K562 (cell line): Measurements from ENCODE around the gene ARMH1. TPM values are rescaled to one million over a fixed set of nuclear protein-coding genes. Genes with fewer than 3 reads are reported as not detected.
A peak's percentile ranks its signal among the peaks of the same experiment; 100 is the strongest.

Experiments used
- CBX2 ChIP-seq: fragments of 200-600 bp; sonication (generic); IDR thresholded peaks from one replicate; pipeline ENCODE4 v1.6.1; 2012; ENCODE audit warnings: mild to moderate bottlenecking, low read length, inconsistent platforms; ENCODE audit not compliant: insufficient read depth, poor library complexity, severe bottlenecking
- CHCHD3 ChIP-seq: fragments of 250-450 bp; sonication (Bioruptor Pico); IDR thresholded peaks from 2 replicates; pipeline ENCODE4 v2.1.2; 2022; ENCODE audit warnings: mild to moderate bottlenecking
- CREB1 ChIP-seq, 2 experiments: sonication (generic) in 1 of 2; formaldehyde crosslinking in 1 of 2; IDR thresholded peaks; 2 replicates each; pipeline versions ENCODE4 v1.6.1 to v1.8.0; 2012 to 2022; ENCODE audit warnings: inconsistent platforms in 1 of 2, mild to moderate bottlenecking in 1 of 2, missing genetic modification reagents in 1 of 2, moderate library complexity in 1 of 2
- HDGF ChIP-seq: fragments of 450-650 bp; IDR thresholded peaks from 2 replicates; pipeline ENCODE4 v1.6.1; 2016
- MAX ChIP-seq: sonication (generic); formaldehyde crosslinking; IDR thresholded peaks from 2 replicates; pipeline ENCODE4 v1.9.0; 2022; ENCODE audit warnings: mild to moderate bottlenecking, missing genetic modification reagents
- RBBP5 ChIP-seq: fragments of 200-600 bp; sonication (generic); IDR thresholded peaks from 2 replicates; pipeline ENCODE4 v1.6.1; 2012; ENCODE audit warnings: borderline replicate concordance, mild to moderate bottlenecking, low read length, control low read depth, inconsistent platforms; ENCODE audit not compliant: insufficient read depth, poor library complexity, severe bottlenecking
- RBM17 ChIP-seq: fragments of 200-400 bp; formaldehyde crosslinking; IDR thresholded peaks from 2 replicates; pipeline ENCODE4 v1.6.1; 2017; ENCODE audit warnings: low read depth, mild to moderate bottlenecking, low read length, borderline replicate concordance
- SMARCE1 ChIP-seq: fragments of 450-650 bp; IDR thresholded peaks from 2 replicates; pipeline ENCODE4 v1.7.1; 2016; ENCODE audit warnings: mild to moderate bottlenecking
- TAL1 ChIP-seq: fragments of 450-650 bp; IDR thresholded peaks from 2 replicates; pipeline ENCODE4 v1.6.1; 2016; ENCODE audit warnings: mild to moderate bottlenecking
- ZBTB17 ChIP-seq: fragments of 450-650 bp; formaldehyde crosslinking; IDR thresholded peaks from 2 replicates; pipeline ENCODE4 v1.4.0; 2020; ENCODE audit warnings: mild to moderate bottlenecking
- ZC3H11A ChIP-seq: IDR thresholded peaks from 2 replicates; pipeline ENCODE4 v1.6.1; 2012; ENCODE audit warnings: low read depth, low read length, improper control_type of control experiment
- polyA plus RNA-seq, 8 experiments: library from polyadenylated mRNA; depleted of rRNA in 4 of 8; stranded (reverse) in 5 of 8; unstranded in 3 of 8; fragments of >200 nt; fragmentation: Nextera tagmentation in 2 of 8; fragmentation: Illumina TruSeq in 1 of 8; extraction: Ambion mirVana in 2 of 8; extraction: Trizol in 1 of 8; gene quantifications; 2 replicates each; pipeline versions ENCODE4 v1.2.1 to v1.2.3, GENCODE V29; 2011 to 2014; ENCODE audit warnings: inconsistent platforms in 1 of 8, missing spikeins in 1 of 8
- total RNA-seq, 7 experiments: library from RNA; depleted of rRNA in 6 of 7; stranded (reverse); fragments of >200 nt in 6 of 7; fragmentation: Illumina TruSeq in 2 of 7; extraction: Trizol in 2 of 7; gene quantifications; 2 replicates each; pipeline versions ENCODE4 v1.2.1 to v1.2.3, GENCODE V29; 2011 to 2021; ENCODE audit warnings: low replicate concordance in 1 of 7
- TF ChIP-seq, protein P1 (sequence below): fragments of 250-450 bp; sonication (Bioruptor Pico); IDR thresholded peaks from 2 replicates; pipeline ENCODE4 v1.4.0; 2020; ENCODE audit warnings: borderline replicate concordance
- TF ChIP-seq, protein P2 (sequence below): fragments of 250-450 bp; sonication (Bioruptor Pico); IDR thresholded peaks from 2 replicates; pipeline ENCODE4 v1.5.0; 2020; ENCODE audit warnings: mild to moderate bottlenecking
- TF ChIP-seq, protein P3 (sequence below): fragments of 450-650 bp; IDR thresholded peaks from 2 replicates; pipeline ENCODE4 v1.6.1; 2016; ENCODE audit warnings: mild to moderate bottlenecking
- TF ChIP-seq, protein P4 (sequence below): fragments of 250-450 bp; sonication (Bioruptor Pico); IDR thresholded peaks from 2 replicates; pipeline ENCODE4 v1.5.0; 2021; ENCODE audit warnings: mild to moderate bottlenecking, moderate library complexity

The ARMH1 gene
- total and polyA plus RNA-seq, 9 of the 15 experiments (the other 6 are each of a cell fraction or from before 2014, with no cell fraction given), result 0.41 TPM; not detected in 8

DNA sequence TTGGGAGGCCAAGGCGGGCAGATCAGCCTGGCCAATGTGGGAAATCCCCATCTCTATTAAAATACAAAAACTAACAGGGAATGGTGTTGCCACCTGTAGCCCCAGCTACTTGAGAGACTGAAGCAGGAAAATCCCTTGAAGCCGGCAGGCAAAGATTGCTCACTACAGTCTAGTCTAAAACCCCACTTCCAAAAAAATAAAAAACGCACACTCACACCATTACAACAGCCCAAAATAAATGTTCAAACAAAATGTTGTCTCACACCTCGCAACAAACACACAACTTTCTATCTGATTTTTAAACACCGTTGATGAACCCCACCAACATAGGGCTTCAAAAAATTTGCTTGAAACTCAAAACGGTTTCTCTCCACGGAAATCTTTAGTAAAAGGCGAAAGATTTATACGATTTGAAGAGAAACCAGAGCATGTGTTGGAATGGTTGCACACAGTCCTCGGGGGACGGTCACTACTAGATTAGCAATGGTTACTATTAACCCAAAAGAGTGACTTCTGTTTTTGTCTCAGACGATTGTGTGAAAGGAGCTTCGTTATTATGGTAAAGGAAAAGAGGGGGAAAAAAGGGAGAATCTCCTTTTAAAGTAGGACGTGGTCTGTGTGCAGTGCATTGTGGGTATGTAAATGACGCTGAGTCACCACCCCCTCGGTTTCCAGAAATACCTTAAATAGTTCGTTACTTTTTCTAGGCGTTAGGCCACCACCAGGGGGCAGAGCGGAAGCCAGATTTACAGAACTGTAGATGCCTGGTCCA is 56.4 kb downstream of the ARMH1 start, which contains the start of gene RNU5D-1 (continued):
- TF ChIP-seq, protein P1, sequence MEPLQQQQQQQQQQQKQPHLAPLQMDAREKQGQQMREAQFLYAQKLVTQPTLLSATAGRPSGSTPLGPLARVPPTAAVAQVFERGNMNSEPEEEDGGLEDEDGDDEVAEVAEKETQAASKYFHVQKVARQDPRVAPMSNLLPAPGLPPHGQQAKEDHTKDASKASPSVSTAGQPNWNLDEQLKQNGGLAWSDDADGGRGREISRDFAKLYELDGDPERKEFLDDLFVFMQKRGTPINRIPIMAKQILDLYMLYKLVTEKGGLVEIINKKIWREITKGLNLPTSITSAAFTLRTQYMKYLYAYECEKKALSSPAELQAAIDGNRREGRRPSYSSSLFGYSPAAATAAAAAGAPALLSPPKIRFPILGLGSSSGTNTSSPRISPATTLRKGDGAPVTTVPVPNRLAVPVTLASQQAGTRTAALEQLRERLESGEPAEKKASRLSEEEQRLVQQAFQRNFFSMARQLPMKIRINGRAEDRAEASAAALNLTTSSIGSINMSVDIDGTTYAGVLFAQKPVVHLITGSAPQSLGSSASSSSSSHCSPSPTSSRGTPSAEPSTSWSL, result no peak
- TF ChIP-seq CREB1 (IDR thresholded peaks at IDR 0.05) (peak; percentile 80; the same call in 1 of the 2 replicates), CREB1 (CRISPR knock-in tag; IDR thresholded peaks at IDR 0.05) (no peak; the same call in 1 of the 2 replicates), SMARCE1 (no peak; the same call in 1 of the 2 replicates), CHCHD3 (CRISPR knock-in tag) (peak; percentile 100), TAL1 (peak; percentile 50; the same call in 1 of the 2 replicates), ZBTB17 (peak; percentile 95), HDGF (no peak), RBBP5 (no peak), MAX (peak; percentile 63; the same call in 1 of the 2 replicates), ZC3H11A (peak; percentile 86), CBX2 (no peak), RBM17 (no peak)
- TF ChIP-seq, protein P2, sequence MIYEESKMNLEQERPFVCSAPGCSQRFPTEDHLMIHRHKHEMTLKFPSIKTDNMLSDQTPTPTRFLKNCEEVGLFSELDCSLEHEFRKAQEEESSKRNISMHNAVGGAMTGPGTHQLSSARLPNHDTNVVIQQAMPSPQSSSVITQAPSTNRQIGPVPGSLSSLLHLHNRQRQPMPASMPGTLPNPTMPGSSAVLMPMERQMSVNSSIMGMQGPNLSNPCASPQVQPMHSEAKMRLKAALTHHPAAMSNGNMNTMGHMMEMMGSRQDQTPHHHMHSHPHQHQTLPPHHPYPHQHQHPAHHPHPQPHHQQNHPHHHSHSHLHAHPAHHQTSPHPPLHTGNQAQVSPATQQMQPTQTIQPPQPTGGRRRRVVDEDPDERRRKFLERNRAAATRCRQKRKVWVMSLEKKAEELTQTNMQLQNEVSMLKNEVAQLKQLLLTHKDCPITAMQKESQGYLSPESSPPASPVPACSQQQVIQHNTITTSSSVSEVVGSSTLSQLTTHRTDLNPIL (CRISPR knock-in tag), result peak; percentile 94
- TF ChIP-seq, protein P3, sequence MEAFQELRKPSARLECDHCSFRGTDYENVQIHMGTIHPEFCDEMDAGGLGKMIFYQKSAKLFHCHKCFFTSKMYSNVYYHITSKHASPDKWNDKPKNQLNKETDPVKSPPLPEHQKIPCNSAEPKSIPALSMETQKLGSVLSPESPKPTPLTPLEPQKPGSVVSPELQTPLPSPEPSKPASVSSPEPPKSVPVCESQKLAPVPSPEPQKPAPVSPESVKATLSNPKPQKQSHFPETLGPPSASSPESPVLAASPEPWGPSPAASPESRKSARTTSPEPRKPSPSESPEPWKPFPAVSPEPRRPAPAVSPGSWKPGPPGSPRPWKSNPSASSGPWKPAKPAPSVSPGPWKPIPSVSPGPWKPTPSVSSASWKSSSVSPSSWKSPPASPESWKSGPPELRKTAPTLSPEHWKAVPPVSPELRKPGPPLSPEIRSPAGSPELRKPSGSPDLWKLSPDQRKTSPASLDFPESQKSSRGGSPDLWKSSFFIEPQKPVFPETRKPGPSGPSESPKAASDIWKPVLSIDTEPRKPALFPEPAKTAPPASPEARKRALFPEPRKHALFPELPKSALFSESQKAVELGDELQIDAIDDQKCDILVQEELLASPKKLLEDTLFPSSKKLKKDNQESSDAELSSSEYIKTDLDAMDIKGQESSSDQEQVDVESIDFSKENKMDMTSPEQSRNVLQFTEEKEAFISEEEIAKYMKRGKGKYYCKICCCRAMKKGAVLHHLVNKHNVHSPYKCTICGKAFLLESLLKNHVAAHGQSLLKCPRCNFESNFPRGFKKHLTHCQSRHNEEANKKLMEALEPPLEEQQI, result peak; percentile 87; the same call in 1 of the 2 replicates
- TF ChIP-seq, protein P4, sequence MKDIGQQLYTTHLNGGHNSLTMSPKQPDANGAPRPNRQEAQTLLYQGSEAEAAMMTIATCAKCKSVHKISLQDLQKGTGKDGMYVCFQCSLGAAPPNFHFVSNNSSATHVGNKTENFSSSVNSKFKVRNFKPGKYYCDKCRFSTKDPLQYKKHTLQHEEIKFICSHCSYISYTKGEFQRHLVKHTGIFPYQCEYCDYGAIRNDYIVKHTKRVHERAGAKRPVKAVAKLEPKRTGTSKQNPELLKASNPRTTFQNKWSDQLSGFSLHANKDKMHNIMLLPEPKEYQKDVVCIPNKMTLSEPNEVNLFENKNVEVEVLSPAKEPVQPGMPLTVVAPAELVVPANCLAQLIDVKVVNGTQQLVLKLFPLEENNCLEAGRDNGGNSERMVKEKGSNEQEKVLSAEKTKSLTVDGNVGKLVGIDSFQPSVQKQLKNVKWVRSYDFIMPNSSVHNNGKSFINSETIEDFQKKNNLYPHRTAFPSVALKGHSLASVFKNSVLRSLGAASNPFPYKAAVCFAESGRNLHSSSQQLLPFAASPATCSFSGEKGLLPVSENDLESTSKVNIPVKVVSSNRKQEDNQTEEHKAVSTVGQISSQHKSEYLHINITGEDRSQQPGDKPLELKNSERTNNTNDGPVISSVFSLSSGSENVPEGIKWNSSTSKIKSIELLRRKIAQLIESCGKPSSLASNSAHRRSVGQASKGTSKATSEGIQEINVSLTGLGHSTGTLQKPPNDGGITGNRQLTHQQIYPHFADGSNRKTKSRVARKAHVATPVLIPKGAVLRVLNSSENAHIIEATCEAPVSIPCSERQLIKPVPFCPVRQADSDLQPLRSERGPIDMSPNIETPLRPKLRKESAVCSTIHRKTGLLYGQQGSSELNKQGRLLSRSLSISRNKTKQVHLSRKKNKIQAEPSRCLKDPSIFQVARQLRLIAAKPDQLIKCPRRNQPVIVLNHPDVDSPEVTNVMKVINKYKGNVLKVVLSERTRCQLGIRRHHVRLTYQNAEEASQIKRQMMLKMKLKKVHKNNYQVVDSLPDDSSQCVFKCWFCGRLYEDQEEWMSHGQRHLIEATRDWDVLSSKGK, result peak; percentile 96
